Right lobe of liver (tissue), 6 donors: ENCODE data around the gene BLACAT1. TPM values are rescaled to one million over a fixed set of nuclear protein-coding genes. Genes with fewer than 3 reads are reported as not detected.
"Not testable (repeated sequence)": the region's sequence is repeated elsewhere in the genome, so short reads cannot be mapped to it uniquely, and the experiment has no call there.

ENCODE experiments used
- ATAC-seq, 4 donors: fragments of 200-7000 bp; cut with Tn5 transposase; one replicate each; pipeline ENCODE4 v1.9.1; 2020; ENCODE audit warnings: mild to moderate bottlenecking in 4 of 4, moderate library complexity in 4 of 4
- DNase-seq, 3 donors: peaks; one replicate each; pipeline ENCODE4 v3.0.0-alpha.2; 2020
- H3K27ac ChIP-seq, 3 donors: fragments of 200-600 bp; one replicate each; pipeline ENCODE4 v1.8.0; 2022
- H3K27me3 ChIP-seq, 2 donors: fragments of 200-600 bp; one replicate each; pipeline ENCODE4 v1.8.0; 2022
- H3K36me3 ChIP-seq, 4 donors: fragments of 200-600 bp; sonication (generic) in 1 of 4; one replicate each; pipeline versions ENCODE4 v1.5.1 to v1.8.0; 2017 to 2022; ENCODE audit warnings: control low read depth in 1 of 4
- H3K4me1 ChIP-seq, 4 donors: fragments of 200-600 bp; sonication (generic) in 1 of 4; one replicate each; pipeline versions ENCODE4 v1.5.1 to v1.8.0; 2017 to 2022; ENCODE audit warnings: control low read depth in 1 of 4
- H3K4me3 ChIP-seq, 3 donors: fragments of 200-600 bp; one replicate each; pipeline ENCODE4 v1.8.0; 2022
- H3K9me3 ChIP-seq, 4 donors: fragments of 200-600 bp; sonication (generic) in 1 of 4; one replicate each; pipeline versions ENCODE4 v1.5.1 to v1.8.0; 2017 to 2022; ENCODE audit warnings: control low read depth in 1 of 4
- CTCF ChIP-seq, 4 donors: fragments of 200-600 bp in 3 of 4; fragments of 450-650 bp in 1 of 4; IDR thresholded peaks; one replicate each; pipeline versions ENCODE4 v1.5.1 to v1.8.0; 2016 to 2022; ENCODE audit warnings: antibody characterized with exemption in 4 of 4, mild to moderate bottlenecking in 2 of 4
- POLR2A ChIP-seq: fragments of 450-650 bp; IDR thresholded peaks from one replicate; pipeline ENCODE4 v1.6.1; 2017; ENCODE audit warnings: antibody characterized with exemption, mild to moderate bottlenecking
- WGBS: methylation state at CpG from one replicate; pipeline ENCODE4 v1.1.6; 2018; ENCODE audit warnings: low coverage, low lambda C conversion rate; ENCODE audit not compliant: insufficient coverage; ENCODE audit errors: missing lambda C conversion rate; 5-methylcytosine and 5-hydroxymethylcytosine counted together
- intact Hi-C, 2 donors: fragments of 100-400 bp; cut with DNase I; formaldehyde crosslinking; loops; one replicate each; pipeline versions ENCODE4 v1.11.2 to v1.14.1; 2022
- total RNA-seq, 6 experiments: library from RNA; depleted of rRNA in 2 of 6; stranded (reverse); fragments of >200 nt in 2 of 6; fragmentation: NEBNext Ultra II Directional in 3 of 6; extraction: Animal tissue kit (Norgen Biotek cat#: 25700) in 3 of 6; gene quantifications; one replicate each; pipeline versions ENCODE4 v1.1.0 to v1.2.4, GENCODE V29; 2016 to 2023
- donor health status: DM: no; HTN: yes; CAD: no.
- donor health status: DM: no; HTN: no; CAD: no.
- donor health status: DM: no; HTN: no; CAD: no.
- donor health status: DM: no; HTN: yes; CAD: no.
- donor health status: DM: no; HTN: yes; CAD: no.

Gene BLACAT1
- total RNA-seq, 6 experiments from 2014 or later: 0.06 TPM; not detected in 5

- H3K4me3 ChIP-seq: no peak overlapping the region
- ATAC-seq: no peak
- H3K27me3 ChIP-seq: no peaks in the 10 kb centered on the region
- intact Hi-C loops: loop anchor here (5.0 to 10.0 kb wide), 3 partner anchors 36 to 141 kb away; partner anchors contain the start of gene KLHDC8A (in 1 of the 2)
- TF ChIP-seq POLR2A (no peak), CTCF (IDR thresholded peaks at IDR 0.05) (no peak)
- no peaks in the 10 kb centered on the region for H3K9me3 ChIP-seq
- no peaks in the 10 kb centered on the region for H3K36me3 ChIP-seq
- WGBS: 88% methylated on average over 6 of the region's 6 CpGs
- no peak overlapping the region for H3K27ac ChIP-seq
- no peak for DNase-seq
- H3K4me1 ChIP-seq: no peaks in the 10 kb centered on the region
These were observed 30.4 kb upstream of the BLACAT1 start for GRCh38 chr1:205486258-205486657.

DNA sequence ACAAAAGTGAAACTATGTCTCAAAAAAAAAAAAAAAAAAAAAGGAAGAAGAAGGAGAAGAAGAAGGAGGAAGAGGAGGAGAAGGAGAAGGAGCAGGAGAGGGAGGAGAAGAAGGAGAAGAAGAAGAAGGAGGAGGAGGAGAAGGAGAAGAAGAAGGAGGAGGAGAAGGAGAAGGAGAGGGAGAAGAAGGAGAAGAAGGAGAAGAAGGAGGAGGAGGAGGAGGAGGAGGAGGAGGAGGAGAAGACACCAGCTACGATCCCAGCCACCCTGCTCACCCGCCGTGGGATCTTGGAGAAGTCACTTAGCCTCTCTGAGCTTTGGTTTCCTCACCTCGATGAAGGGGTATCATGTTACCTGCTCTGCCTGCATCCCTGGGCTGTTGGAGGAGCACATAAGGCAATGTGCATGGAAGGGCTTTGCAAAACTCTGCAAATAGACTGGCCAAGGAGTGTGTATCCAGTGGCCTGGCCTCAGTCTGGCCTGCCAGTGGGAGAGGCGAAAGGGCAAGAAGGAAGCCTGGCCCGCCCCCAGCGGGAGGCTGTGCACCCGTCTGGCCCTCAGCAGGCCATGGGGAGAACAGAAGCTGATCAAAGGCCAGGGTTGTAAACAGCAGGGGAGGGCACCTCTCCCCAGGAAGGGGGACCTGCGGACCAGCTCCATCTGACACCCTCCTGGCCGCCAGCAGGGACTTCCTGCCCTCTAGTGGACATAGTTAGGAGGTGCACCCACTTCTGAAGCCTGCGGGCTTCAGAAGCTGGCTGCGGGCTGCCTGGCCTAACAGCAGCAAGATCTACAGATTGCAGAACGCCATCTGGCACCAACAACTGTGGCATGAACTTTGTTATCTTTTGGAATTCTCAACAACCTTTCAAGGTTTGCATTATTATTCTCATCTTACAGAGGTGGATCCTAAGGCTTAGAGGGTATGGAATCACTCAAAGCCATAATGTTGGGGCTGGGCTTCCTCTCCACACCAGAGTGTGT is 29.4 kb upstream of the BLACAT1 start:
- Histone ChIP-seq H3K4me1 (no peaks in the 10 kb centered on the region), H3K27ac (no peak overlapping the region), H3K36me3 (no peaks in the 10 kb centered on the region), H3K27me3 (no peaks in the 10 kb centered on the region), H3K4me3 (no peak overlapping the region), H3K9me3 (no peaks in the 10 kb centered on the region)
- DNase-seq (peak; percentile 57 to 74 (median 71)), ATAC-seq (peak; percentile 89 to 94 (median 92))
- intact Hi-C loops: loop anchor here (5.0 to 10.0 kb wide), 3 partner anchors 37 to 140 kb away; partner anchors contain the start of gene KLHDC8A (in 1 of the 2)
- 40% methylated on average over 7 of the region's 13 CpGs for WGBS
- TF ChIP-seq POLR2A (no peak), CTCF (IDR thresholded peaks at IDR 0.05) (peak; percentile 87 to 96 (median 92))

- H3K4me1 ChIP-seq: no peaks in the 10 kb centered on the region
- H3K4me3 ChIP-seq: no peak overlapping the region
- WGBS: 4% methylated on average over 2 of the region's 2 CpGs
- H3K9me3 ChIP-seq: no peaks in the 10 kb centered on the region
- ATAC-seq (no peak), DNase-seq (no peak)
- intact Hi-C loops: loop anchor here (10.0 kb wide), 2 partner anchors 129 to 139 kb away; partner anchors contain the start of gene KLHDC8A (in 1 of the 2)
- no peak for TF ChIP-seq CTCF (IDR thresholded peaks at IDR 0.05)
- no peak for TF ChIP-seq POLR2A
- H3K27me3 ChIP-seq: no peaks in the 10 kb centered on the region
- H3K36me3 ChIP-seq: no peaks in the 10 kb centered on the region
- H3K27ac ChIP-seq: no peak overlapping the region
These were observed 27.5 kb upstream of the BLACAT1 start for GRCh38 chr1:205483372-205483771.

- H3K4me3 ChIP-seq, H3K4me1 ChIP-seq, DNase-seq, ATAC-seq, H3K27ac ChIP-seq, H3K9me3 ChIP-seq, H3K27me3 ChIP-seq, H3K36me3 ChIP-seq: not testable (repeated sequence)
- intact Hi-C loops: loop anchor here (10.0 kb wide), 2 partner anchors 128 to 138 kb away; partner anchors contain the start of gene KLHDC8A (in 1 of the 2)
- 73% methylated on average over 4 of the region's 11 CpGs for WGBS
These were observed 26.7 kb upstream of the BLACAT1 start for GRCh38 chr1:205482587-205482986.
